GM10248 (cell line): ENCODE results near the gene SHISA9.

Source experiments
- CTCF ChIA-PET: fragments of 300-600 bp; sonication (Branson Sonifier 250); formaldehyde crosslinking; extraction: SDS; loops from one replicate; lab custom pipeline; 2021; ENCODE audit warnings: antibody characterized with exemption; lab: Yijun Ruan, JAX
- POLR2A ChIA-PET: fragments of 350-650 bp; sonication (Branson Sonifier 250); formaldehyde crosslinking; extraction: SDS; loops from one replicate; lab custom pipeline; 2020; ENCODE audit warnings: antibody characterized with exemption; lab: Yijun Ruan, JAX
- DNase-seq: peaks from one replicate; pipeline ENCODE4 v3.0.0; 2012; ENCODE audit errors: extremely low spot score
- TF ChIP-seq, protein P1 (sequence below): IDR thresholded peaks from 2 replicates; pipeline ENCODE4 v1.5.1; 2012; ENCODE audit warnings: mild to moderate bottlenecking, low read depth; ENCODE audit errors: extremely low read depth, missing control alignments, control extremely low read depth

SHISA9 gene

DNA sequence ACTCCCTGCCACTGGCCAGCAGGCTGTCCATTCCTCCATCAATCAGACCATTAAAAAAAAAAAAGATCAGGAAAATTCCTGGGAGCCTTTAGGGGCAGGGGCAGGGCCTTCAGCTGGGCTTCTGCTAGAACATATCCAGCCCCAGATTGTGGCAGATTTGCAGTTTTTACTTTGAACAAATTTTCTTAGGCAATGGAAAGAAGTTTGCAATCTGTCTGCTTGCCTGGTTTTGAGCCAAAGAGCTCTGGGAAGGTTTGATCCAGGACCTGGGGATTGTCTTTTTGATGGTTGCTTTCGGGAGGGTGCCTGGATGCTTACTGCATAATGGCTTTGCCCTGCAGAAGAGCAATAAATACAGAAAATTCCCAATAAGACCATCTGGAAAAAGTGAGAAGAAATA, 145.9 kb downstream of the SHISA9 start:
- CTCF ChIA-PET, result no interaction called here
- TF ChIP-seq, protein P1, sequence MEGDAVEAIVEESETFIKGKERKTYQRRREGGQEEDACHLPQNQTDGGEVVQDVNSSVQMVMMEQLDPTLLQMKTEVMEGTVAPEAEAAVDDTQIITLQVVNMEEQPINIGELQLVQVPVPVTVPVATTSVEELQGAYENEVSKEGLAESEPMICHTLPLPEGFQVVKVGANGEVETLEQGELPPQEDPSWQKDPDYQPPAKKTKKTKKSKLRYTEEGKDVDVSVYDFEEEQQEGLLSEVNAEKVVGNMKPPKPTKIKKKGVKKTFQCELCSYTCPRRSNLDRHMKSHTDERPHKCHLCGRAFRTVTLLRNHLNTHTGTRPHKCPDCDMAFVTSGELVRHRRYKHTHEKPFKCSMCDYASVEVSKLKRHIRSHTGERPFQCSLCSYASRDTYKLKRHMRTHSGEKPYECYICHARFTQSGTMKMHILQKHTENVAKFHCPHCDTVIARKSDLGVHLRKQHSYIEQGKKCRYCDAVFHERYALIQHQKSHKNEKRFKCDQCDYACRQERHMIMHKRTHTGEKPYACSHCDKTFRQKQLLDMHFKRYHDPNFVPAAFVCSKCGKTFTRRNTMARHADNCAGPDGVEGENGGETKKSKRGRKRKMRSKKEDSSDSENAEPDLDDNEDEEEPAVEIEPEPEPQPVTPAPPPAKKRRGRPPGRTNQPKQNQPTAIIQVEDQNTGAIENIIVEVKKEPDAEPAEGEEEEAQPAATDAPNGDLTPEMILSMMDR, result no peak
- POLR2A ChIA-PET, result no interaction called here
- no peak for DNase-seq

DNA sequence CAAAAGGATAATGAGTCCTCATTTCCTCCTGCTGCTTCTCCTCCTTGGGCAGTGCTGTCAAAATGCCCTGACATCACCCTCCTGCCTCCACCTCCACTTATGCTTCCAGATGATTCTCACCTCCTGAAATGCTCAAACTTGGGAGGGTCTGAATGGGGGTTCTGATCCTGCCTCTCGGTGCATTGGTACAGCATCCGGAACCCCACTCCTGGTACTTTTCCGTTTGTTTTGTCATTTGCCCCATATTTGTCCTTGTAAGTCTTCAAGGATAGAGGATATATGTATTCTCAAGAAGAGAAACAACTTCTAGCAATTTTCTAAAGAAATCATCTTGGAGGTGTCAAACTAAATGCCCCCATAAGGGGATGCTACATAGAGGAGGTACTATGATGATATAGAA, 148.3 kb downstream of the SHISA9 start:
- CTCF ChIA-PET, result no interaction called here
- POLR2A ChIA-PET, result no interaction called here
- DNase-seq, result no peak
- TF ChIP-seq, protein P1, result no peak

DNA sequence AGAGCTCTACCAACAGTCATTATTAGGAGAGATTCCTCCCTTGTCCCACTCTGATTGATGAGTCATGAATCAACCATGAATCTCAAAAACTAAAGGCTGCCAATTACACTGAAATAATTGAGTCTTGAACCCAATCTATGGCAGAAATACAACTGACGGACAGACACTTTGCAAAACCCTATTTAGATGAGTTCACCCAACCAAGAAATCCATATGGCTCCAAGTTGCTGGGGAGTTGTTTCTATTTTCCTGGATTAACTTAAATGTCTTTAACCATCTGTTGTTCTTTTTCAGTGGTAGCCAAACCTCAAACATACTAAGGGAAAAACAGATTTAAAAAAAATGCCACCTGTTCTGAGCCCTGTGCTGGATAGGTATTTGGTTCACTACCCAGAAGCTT, 151.0 kb downstream of the SHISA9 start:
- no peak for DNase-seq
- ChIA-PET POLR2A (no interaction called here), CTCF (no interaction called here)
- TF ChIP-seq, protein P1, result no peak

DNA sequence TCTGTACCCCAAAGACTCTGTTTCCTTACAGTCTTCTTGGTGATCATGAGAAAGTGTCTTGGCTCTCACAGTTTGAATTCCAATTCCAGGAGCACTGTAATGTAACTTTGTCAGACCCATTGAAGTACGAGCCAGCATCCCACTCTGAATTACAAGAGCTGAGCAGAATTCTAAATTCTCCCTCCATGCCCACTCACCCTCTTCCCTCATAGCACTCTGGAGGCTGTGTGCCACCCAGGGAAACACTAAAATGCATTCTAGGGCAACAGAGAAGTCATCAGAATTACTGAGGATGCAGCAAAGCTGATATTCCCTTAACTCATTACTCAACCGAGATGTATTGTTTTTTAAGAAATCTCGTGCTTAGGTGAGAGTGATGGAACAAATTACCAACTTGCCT, 154.1 kb downstream of the SHISA9 start:
- no peak for DNase-seq
- ChIA-PET POLR2A (no interaction called here), CTCF (interaction anchor here (1.1 kb wide), 1 partner anchor 21 kb away, joined by 3 read pairs; no protein-coding TSS in a partner anchor)
- TF ChIP-seq, protein P1, result no peak

DNA sequence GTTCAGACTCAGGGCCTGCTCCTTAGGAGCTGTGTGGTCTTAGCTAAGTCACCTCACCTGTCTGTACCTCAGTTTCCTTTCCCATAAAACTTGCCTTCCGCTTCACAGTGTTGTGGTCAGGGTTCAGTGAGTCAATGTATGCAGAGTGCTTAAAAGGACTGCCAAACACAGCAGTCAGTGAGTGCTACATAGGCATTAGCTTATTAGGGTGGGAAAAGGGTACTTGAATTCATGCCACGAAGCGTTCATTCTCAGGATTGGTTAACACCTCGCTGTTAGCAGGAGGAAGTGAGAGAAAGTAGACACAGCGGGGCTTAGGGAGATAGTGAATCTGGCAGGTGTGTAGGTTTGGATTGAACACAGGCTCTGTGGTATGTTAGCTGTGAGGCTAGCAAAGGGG, 155.2 kb downstream of the SHISA9 start:
- ChIA-PET CTCF (no interaction called here), POLR2A (no interaction called here)

DNA sequence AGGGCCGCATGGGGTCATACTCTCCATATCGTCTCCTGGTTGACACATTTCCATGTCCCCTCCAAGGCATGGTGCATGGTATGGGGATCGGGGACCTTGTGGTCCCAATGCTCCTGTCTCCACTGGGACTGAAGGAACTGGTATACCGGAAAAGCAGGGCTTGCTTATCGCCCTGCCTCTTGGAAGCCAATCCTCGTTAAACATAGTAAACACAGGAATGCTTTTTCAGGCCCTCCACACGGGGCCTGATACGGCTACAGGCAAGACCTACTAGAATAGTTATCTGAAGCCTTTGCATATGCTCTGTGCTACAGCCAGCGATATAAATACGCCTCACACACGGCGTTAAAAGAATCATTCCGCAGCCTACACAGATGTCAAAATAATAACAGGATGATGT, 159.5 kb downstream of the SHISA9 start:
- TF ChIP-seq, protein P1, result no peak
- POLR2A ChIA-PET, result no interaction called here
- no peak for DNase-seq
- CTCF ChIA-PET, result no interaction called here

More for the DNA sequence above, 155.2 kb downstream of the SHISA9 start:
- DNase-seq, result peak; percentile 11
- TF ChIP-seq, protein P1, result no peak

DNA sequence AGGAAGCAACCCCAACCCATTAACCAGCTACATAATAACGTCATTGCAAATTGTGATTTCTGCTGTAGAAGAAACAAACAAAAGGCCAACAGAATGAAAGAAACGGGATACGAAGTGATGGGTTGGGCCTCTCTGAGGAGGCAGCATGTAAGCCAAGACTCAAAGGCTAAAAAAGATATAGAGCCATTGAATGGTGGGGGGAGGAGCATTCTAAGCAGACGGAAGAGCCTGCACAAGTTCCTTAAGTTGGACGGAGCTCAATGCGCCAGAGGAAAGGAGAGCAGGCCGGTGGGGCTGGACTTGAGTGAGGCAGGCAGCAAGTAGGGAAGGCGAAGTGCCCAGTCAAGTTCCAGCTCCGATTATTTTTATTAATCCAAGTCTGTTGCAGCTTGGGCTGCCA, 160.3 kb downstream of the SHISA9 start:
- ChIA-PET CTCF (no interaction called here), POLR2A (no interaction called here)
- DNase-seq, result no peak
- TF ChIP-seq, protein P1, result no peak
